ENCODE results near the gene SPAG6.
"Not testable (repeated sequence)": the region's sequence is repeated elsewhere in the genome, so short reads cannot be mapped to it uniquely, and the experiment has no call there.

The SPAG6 gene

DNA sequence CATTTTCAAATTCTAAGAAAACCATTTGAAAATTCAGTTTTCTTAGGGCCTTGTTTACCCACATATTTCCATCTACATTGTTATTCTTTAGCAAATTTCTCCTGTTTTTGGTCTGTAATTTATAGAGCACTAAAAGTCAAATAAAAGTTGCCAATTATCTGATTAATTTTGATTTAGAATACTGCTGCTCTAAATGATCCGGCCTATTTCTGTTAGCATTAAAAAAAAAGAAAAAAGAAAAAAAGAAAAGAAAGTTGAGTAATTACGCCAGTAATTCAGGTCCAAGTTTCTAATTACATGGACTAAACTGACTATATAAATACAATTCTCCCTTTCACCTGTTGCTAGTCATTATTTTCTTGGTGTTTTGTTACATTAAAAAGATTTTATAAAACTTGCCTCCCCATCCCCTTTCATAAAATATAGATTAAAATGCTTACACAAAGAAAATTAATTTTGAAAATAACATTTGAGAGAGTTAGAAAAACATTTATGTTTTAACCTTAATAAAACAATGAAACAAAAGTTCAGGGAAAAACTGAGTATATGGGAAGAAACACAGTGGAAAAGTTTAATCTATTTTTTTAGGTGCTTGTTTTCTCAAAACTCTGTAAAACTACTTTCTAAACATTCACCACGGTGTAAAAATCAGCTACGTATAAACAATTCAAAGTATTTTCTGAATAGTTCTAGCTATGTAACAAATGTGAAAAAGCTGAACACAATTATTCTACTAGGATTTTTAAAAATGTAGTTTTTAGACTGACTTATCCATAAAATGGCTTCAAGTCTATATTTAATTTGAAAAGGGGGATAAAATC, 35.9 kb upstream of the SPAG6 start:
- no peak for TF ChIP-seq CTCF (IDR thresholded peaks at IDR 0.05; ENCODE audit: insufficient read depth, low read length, poor library complexity, severe bottlenecking)

GRCh38 chr10:22310012-22310411, 35.3 kb upstream of the SPAG6 start:
- not testable (repeated sequence) for H3K4me3 ChIP-seq (replicated peaks; ENCODE audit: low read depth, low read length); H3K27me3 ChIP-seq (replicated peaks; ENCODE audit: control insufficient read depth, insufficient read depth, low read length); H3K36me3 ChIP-seq (ENCODE audit: control insufficient read depth, insufficient read depth, low read length); DNase-seq (ENCODE audit: extremely low read depth, insufficient read length)

More for the DNA sequence above, 35.9 kb upstream of the SPAG6 start:
- no peaks in the 10 kb centered on the region for H3K27me3 ChIP-seq (replicated peaks; ENCODE audit: control insufficient read depth, insufficient read depth, low read length)
- H3K36me3 ChIP-seq (ENCODE audit: control insufficient read depth, insufficient read depth, low read length): no peaks in the 10 kb centered on the region
- H3K4me3 ChIP-seq (replicated peaks; ENCODE audit: low read depth, low read length): no peak overlapping the region
- no peak for DNase-seq (ENCODE audit: extremely low read depth, insufficient read length)

GRCh38 chr10:22310928-22311327, 34.4 kb upstream of the SPAG6 start:
- H3K36me3 ChIP-seq (ENCODE audit: control insufficient read depth, insufficient read depth, low read length): no peaks in the 10 kb centered on the region
- TF ChIP-seq CTCF (IDR thresholded peaks at IDR 0.05; ENCODE audit: insufficient read depth, low read length, poor library complexity, severe bottlenecking): no peak
- no peak for DNase-seq (ENCODE audit: extremely low read depth, insufficient read length)
- no peaks in the 10 kb centered on the region for H3K27me3 ChIP-seq (replicated peaks; ENCODE audit: control insufficient read depth, insufficient read depth, low read length)
- H3K4me3 ChIP-seq (replicated peaks; ENCODE audit: low read depth, low read length): no peak overlapping the region

DNA sequence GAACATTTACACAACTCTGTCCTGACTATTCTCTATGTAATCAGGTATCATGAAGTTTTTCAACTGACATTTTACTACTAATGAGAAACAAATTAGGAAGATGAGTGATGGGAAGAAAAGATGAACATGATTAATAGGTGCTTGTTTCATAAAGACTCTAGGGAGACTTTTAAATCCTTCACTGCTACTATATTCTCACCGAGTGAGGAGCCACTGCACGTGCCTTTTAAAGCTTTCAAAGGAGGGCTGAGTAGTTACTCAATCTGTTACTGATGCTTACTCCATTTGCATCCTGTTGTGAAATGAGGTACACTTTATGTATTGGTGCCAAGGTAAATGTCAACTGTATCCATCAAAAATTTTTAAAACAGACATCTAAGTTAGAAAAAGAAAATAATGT, 30.4 kb upstream of the SPAG6 start:
- Histone ChIP-seq H3K27me3 (replicated peaks; ENCODE audit: control insufficient read depth, insufficient read depth, low read length) (no peaks in the 10 kb centered on the region), H3K36me3 (ENCODE audit: control insufficient read depth, insufficient read depth, low read length) (no peaks in the 10 kb centered on the region), H3K4me3 (replicated peaks; ENCODE audit: low read depth, low read length) (no peak overlapping the region)
- no peak for DNase-seq (ENCODE audit: extremely low read depth, insufficient read length)
- TF ChIP-seq CTCF (IDR thresholded peaks at IDR 0.05; ENCODE audit: insufficient read depth, low read length, poor library complexity, severe bottlenecking): no peak

DNA sequence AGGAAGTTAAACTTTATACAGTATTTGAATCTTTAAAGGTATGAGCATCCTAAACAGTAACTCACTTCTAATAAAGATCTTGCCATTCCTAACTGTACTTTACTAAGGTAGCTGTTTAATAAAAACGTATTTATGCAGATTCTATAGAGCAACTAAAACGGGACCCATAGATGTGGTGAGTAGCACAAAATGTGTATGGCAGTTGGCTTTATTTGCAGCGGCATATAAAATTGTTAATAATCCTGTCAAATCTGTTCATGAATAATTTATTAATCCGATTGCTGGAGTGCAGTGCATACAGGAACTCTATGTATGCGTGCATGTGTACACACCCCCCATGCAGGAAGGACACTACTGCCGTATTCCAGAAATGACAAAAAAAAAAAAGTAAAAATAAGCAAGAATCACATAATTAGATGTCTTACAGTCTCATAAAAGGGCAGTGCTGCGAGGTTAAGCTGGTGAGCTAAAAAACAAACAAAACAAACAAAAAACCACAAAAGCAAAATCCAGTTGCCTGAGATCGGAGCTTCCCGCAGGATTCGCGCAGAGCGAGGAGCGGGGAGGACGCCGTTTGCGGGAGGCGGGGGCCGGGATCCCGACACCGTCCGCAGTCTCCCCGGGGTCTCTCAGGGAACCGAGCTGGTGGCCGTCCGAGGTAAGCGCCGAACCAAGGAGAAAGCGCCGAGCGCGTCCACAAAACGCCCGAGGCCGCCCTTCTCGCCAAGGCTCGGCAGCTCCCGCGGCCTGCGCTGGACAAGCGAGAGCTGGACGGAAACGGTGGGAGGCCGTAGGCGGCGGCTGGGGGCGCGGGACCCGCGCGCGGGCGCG, 29.6 kb upstream of the SPAG6 start:
- peak overlapping the region; percentile 87 for H3K4me3 ChIP-seq (replicated peaks; ENCODE audit: low read depth, low read length)
- no peaks in the 10 kb centered on the region for H3K36me3 ChIP-seq (ENCODE audit: control insufficient read depth, insufficient read depth, low read length)
- DNase-seq (ENCODE audit: extremely low read depth, insufficient read length): no peak
- H3K27me3 ChIP-seq (replicated peaks; ENCODE audit: control insufficient read depth, insufficient read depth, low read length): no peaks in the 10 kb centered on the region
- no peak for TF ChIP-seq CTCF (IDR thresholded peaks at IDR 0.05; ENCODE audit: insufficient read depth, low read length, poor library complexity, severe bottlenecking)

Data from GM06990 (cell line).